Gastrocnemius medialis (tissue), 4 donors: Measurements from ENCODE around the gene HES7.

ENCODE experiments used
- POLR2A ChIP-seq, 2 donors: fragments of 450-650 bp; IDR thresholded peaks; one replicate each; pipeline ENCODE4 v1.6.1; 2017; ENCODE audit warnings: antibody characterized with exemption in 2 of 2, mild to moderate bottlenecking in 2 of 2, moderate library complexity in 2 of 2
- TF ChIP-seq, protein P1 (sequence below), 5 experiments: fragments of 450-650 bp in 3 of 5; fragments of 200-600 bp in 2 of 5; sonication (generic) in 2 of 5; IDR thresholded peaks in 4 of 5; conservative IDR thresholded peaks in 1 of 5; 1 replicate in 4 of 5; 2 replicates in 1 of 5; pipeline ENCODE4 v1.5.1; 2016 to 2019; ENCODE audit warnings: antibody characterized with exemption in 5 of 5, mild to moderate bottlenecking in 3 of 5, moderate library complexity in 3 of 5

DNA sequence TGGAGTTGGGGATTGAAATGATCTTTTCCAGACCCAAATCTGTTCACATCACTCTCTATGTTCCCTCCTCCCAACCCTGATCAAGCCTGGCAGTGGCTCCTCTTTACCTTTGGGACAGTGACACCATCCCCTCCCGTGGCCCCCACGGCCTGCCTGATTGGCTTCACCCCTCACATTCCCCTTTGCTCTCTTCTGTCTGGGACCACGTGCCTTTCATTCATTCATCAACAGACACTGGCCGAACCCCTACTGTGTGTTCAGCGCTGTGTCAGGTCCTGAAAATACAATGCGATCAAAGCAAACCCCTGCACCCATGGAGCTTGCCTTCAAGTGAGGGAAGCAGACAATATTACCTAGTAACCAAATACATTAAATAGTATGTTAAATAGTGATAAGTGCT lies 34.2 kb downstream of the HES7 start:
- TF ChIP-seq, protein P1, sequence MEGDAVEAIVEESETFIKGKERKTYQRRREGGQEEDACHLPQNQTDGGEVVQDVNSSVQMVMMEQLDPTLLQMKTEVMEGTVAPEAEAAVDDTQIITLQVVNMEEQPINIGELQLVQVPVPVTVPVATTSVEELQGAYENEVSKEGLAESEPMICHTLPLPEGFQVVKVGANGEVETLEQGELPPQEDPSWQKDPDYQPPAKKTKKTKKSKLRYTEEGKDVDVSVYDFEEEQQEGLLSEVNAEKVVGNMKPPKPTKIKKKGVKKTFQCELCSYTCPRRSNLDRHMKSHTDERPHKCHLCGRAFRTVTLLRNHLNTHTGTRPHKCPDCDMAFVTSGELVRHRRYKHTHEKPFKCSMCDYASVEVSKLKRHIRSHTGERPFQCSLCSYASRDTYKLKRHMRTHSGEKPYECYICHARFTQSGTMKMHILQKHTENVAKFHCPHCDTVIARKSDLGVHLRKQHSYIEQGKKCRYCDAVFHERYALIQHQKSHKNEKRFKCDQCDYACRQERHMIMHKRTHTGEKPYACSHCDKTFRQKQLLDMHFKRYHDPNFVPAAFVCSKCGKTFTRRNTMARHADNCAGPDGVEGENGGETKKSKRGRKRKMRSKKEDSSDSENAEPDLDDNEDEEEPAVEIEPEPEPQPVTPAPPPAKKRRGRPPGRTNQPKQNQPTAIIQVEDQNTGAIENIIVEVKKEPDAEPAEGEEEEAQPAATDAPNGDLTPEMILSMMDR (IDR thresholded peaks at IDR 0.05 in 4 of 5, conservative IDR thresholded peaks at IDR 0.05 in 1 of 5) = no peak
- TF ChIP-seq POLR2A (IDR thresholded peaks at IDR 0.05) = no peak
